Testis (tissue), 3 donors: Measurements from ENCODE around the gene ARHGAP9. TPM values are rescaled to one million over a fixed set of nuclear protein-coding genes. Genes with fewer than 3 reads are reported as not detected.
A peak's percentile ranks its signal among the peaks of the same experiment; 100 is the strongest.

Source experiments
- DNase-seq: peaks from one replicate; pipeline ENCODE4 v3.0.0-alpha.2; 2019
- H3K27ac ChIP-seq, 2 donors: fragments of 200-600 bp; sonication (generic); one replicate each; pipeline ENCODE4 v1.5.1; 2019
- H3K27me3 ChIP-seq: fragments of 200-600 bp; sonication (generic); one replicate; pipeline ENCODE4 v1.5.1; 2019
- H3K36me3 ChIP-seq: fragments of 200-600 bp; sonication (generic); one replicate; pipeline ENCODE4 v1.5.1; 2017; ENCODE audit warnings: low read depth; ENCODE audit errors: missing control alignments
- H3K4me1 ChIP-seq: fragments of 200-600 bp; sonication (generic); one replicate; pipeline ENCODE4 v1.5.1; 2019
- H3K4me3 ChIP-seq, 2 donors: fragments of 200-600 bp; sonication (generic); one replicate each; pipeline ENCODE4 v1.5.1; 2017 to 2019
- H3K9me3 ChIP-seq: fragments of 200-600 bp; sonication (generic); one replicate; pipeline ENCODE4 v1.5.1; 2017
- CTCF ChIP-seq, 3 experiments: fragments of 450-650 bp in 2 of 3; fragments of 200-600 bp in 1 of 3; sonication (generic) in 1 of 3; IDR thresholded peaks; one replicate each; pipeline ENCODE4 v1.5.1; 2016 to 2019; ENCODE audit warnings: antibody characterized with exemption in 3 of 3, mild to moderate bottlenecking in 2 of 3, moderate library complexity in 1 of 3
- POLR2A ChIP-seq: fragments of 450-650 bp; IDR thresholded peaks from one replicate; pipeline ENCODE4 v1.6.1; 2017; ENCODE audit warnings: antibody characterized with exemption, mild to moderate bottlenecking, moderate library complexity
- WGBS, 2 donors: methylation state at CpG; one replicate each; pipeline ENCODE4 v1.1.5; 2018; 5-methylcytosine and 5-hydroxymethylcytosine counted together
- intact Hi-C: fragments of 100-400 bp; cut with DNase I; formaldehyde crosslinking; loops from one replicate; pipeline ENCODE4 v1.15.1; 2023; ENCODE audit warnings: low total_unique reads
- polyA plus RNA-seq: library from polyadenylated mRNA; stranded (reverse); fragments of 350-450 nt; fragmentation: Illumina TruSeq; extraction: RNeasy Lipid Tissue Mini Kit (QIAGEN cat#74804); gene quantifications from one replicate; pipeline ENCODE4 v1.2.3, GENCODE V29; 2014; ENCODE audit warnings: low read depth, low replicate concordance; ENCODE audit not compliant: insufficient read depth
- total RNA-seq, 2 donors: library from RNA; depleted of rRNA; stranded (reverse); fragments of >200 nt; gene quantifications; one replicate each; pipeline ENCODE4 v1.2.3, GENCODE V29; 2016

Gene ARHGAP9
- total and polyA plus RNA-seq, 3 donors from 2014 or later = 24.8 to 111 (median 29.2) TPM

GRCh38 chr12:57479043-57479375 lies 657 bp downstream of the ARHGAP9 start:
- Histone ChIP-seq H3K4me1 (peaks cover 15% of the 10 kb centered on the region), H3K9me3 (no peaks in the 10 kb centered on the region), H3K4me3 (no peak overlapping the region), H3K27ac (no peak overlapping the region), H3K27me3 (no peaks in the 10 kb centered on the region), H3K36me3 (no peaks in the 10 kb centered on the region)
- no peak for DNase-seq
- WGBS, 2 donors = 77 to 89% methylated on average over 10 of the region's 10 CpGs
- TF ChIP-seq CTCF (IDR thresholded peaks at IDR 0.05) (no peak), POLR2A (no peak)
- intact Hi-C loops = no loop called here

- Histone ChIP-seq H3K27me3 (no peaks in the 10 kb centered on the region), H3K9me3 (no peaks in the 10 kb centered on the region), H3K27ac (peak overlapping the region in 1 of 2 donors; percentile 35), H3K4me3 (peak overlapping the region in 1 of 2 donors; percentile 23), H3K4me1 (peaks cover 15% of the 10 kb centered on the region), H3K36me3 (no peaks in the 10 kb centered on the region)
- no peak for DNase-seq
- intact Hi-C loops = no loop called here
- WGBS, 2 donors = 73 to 74% methylated on average over 12 of the region's 12 CpGs
- TF ChIP-seq POLR2A = no peak
- no peak for TF ChIP-seq CTCF (IDR thresholded peaks at IDR 0.05)
These were observed 1.7 kb downstream of the ARHGAP9 start for GRCh38 chr12:57477710-57478681.

GRCh38 chr12:57476993-57477709 lies 2.5 kb downstream of the ARHGAP9 start:
- TF ChIP-seq CTCF (IDR thresholded peaks at IDR 0.05) = no peak
- no peak for TF ChIP-seq POLR2A
- Histone ChIP-seq H3K36me3 (no peaks in the 10 kb centered on the region), H3K9me3 (no peaks in the 10 kb centered on the region), H3K4me1 (peaks cover 15% of the 10 kb centered on the region), H3K27me3 (no peaks in the 10 kb centered on the region), H3K27ac (no peak overlapping the region), H3K4me3 (peak overlapping the region in 1 of 2 donors; percentile 23)
- WGBS, 2 donors = 80 to 85% methylated on average over 15 of the region's 15 CpGs
- intact Hi-C loops = no loop called here
- no peak for DNase-seq

- DNase-seq = peak; percentile 40
- no peaks in the 10 kb centered on the region for H3K36me3 ChIP-seq
- intact Hi-C loops = no loop called here
- H3K4me3 ChIP-seq = peak overlapping the region; percentile 19 to 61
- no peak overlapping the region for H3K27ac ChIP-seq
- H3K27me3 ChIP-seq = no peaks in the 10 kb centered on the region
- 21% methylated on average over 24 to 29 of the region's 29 CpGs for WGBS, 2 donors
- H3K9me3 ChIP-seq = no peaks in the 10 kb centered on the region
- TF ChIP-seq POLR2A = no peak
- TF ChIP-seq CTCF (IDR thresholded peaks at IDR 0.05) = no peak
- peaks cover 15% of the 10 kb centered on the region for H3K4me1 ChIP-seq
These were observed 3.3 kb downstream of the ARHGAP9 start for GRCh38 chr12:57476162-57476992.
